Renal cortical epithelial cell (primary cell): ENCODE measurements around the gene DNAJA3. TPM values are rescaled to one million over a fixed set of nuclear protein-coding genes. Genes with fewer than 3 reads are reported as not detected.

Experiments used
- total RNA-seq: library from RNA; depleted of rRNA; stranded (reverse); fragments of >200 nt; gene quantifications from 2 replicates; pipeline ENCODE4 v1.2.3, GENCODE V29; 2014

DNAJA3 gene
- total RNA-seq, 1 donor from 2014 or later = 62.3 TPM

Other genes starting within 250 kb of the DNAJA3 start
- 0.20 TPM in 1 of 2 replicates, not detected in the other for gene SRL, start 183.8 kb upstream of the DNAJA3 start, total RNA-seq
- 1.2 and 2.0 TPM in 2 replicates for gene TFAP4, start 152.8 kb upstream of the DNAJA3 start, total RNA-seq
- 3.6 and 13.5 TPM in 2 replicates for gene GLIS2, start 109.8 kb upstream of the DNAJA3 start, total RNA-seq
- gene PAM16, start 74.5 kb upstream of the DNAJA3 start, total RNA-seq = 9.1 and 37.0 TPM in 2 replicates
- gene VASN, start 54.0 kb upstream of the DNAJA3 start, total RNA-seq = 10.6 and 47.0 TPM in 2 replicates
- 25.1 and 35.4 TPM in 2 replicates for gene CORO7, start 9.3 kb upstream of the DNAJA3 start, total RNA-seq
- gene NMRAL1, start 48.8 kb downstream of the DNAJA3 start, total RNA-seq = 49.8 and 121 TPM in 2 replicates
- gene HMOX2, start 50.5 kb downstream of the DNAJA3 start, total RNA-seq = 71.0 and 97.9 TPM in 2 replicates
- 9.6 and 27.4 TPM in 2 replicates for gene CDIP1, start 112.9 kb downstream of the DNAJA3 start, total RNA-seq
- gene C16orf96, start 130.5 kb downstream of the DNAJA3 start, total RNA-seq = 0.10 TPM in 1 of 2 replicates, not detected in the other
- 1.2 and 7.4 TPM in 2 replicates for gene UBALD1, start 189.0 kb downstream of the DNAJA3 start, total RNA-seq
- gene MGRN1, start 199.0 kb downstream of the DNAJA3 start, total RNA-seq = 17.9 and 77.4 TPM in 2 replicates